ENCODE measurements around the gene FAM120A. TPM values are rescaled to one million over a fixed set of nuclear protein-coding genes. Genes with fewer than 3 reads are reported as not detected.

The FAM120A gene
- total and polyA plus RNA-seq, 2 donors: 40.3 to 56.4 TPM

DNA sequence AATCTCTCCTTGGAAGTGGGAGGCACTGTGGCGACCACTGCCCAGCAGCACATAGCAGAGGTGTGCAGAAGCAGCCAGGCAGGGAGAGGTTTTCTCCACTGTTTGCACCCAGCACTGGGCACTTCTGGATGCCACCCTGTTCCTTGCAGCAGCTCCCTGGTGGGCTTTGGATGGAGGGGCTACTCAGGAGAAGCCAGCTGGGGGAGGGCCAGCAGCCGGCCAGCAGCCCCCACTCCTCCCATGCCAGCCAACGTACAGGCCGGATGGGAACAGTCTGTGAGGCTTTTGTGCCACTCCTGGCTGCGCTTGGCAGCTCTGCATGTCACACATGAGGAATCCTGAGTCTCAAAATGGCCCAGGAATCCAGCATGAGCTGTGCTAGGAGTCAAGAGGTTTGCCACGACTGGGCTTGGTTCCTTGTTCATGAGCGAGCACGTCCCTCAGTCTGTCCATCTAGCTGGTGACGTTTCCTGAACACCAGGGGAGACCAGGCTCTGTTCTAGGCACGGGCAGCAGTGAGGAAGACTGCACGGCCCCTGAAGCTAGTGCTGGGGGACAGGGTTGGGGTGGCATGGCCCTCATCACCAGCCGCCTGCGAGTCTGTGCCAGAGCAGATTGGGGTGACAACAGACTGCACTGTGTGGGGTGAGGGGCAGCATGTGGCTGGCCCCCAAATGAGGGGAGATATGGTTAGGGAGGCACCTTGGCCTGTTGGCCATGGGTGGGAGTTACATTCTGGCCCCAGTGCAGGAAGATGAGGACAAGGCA, 135.0 kb downstream of the FAM120A start:
- Histone ChIP-seq H3K4me1 (ENCODE audit: control insufficient read depth in 2 of 2, insufficient read depth in 2 of 2, low read length in 2 of 2) (peaks cover 3 to 13% of the 10 kb centered on the region in 2 donors), H3K27ac (ENCODE audit: low read depth in 1 of 2, low read length in 1 of 2) (no peak overlapping the region)

DNA sequence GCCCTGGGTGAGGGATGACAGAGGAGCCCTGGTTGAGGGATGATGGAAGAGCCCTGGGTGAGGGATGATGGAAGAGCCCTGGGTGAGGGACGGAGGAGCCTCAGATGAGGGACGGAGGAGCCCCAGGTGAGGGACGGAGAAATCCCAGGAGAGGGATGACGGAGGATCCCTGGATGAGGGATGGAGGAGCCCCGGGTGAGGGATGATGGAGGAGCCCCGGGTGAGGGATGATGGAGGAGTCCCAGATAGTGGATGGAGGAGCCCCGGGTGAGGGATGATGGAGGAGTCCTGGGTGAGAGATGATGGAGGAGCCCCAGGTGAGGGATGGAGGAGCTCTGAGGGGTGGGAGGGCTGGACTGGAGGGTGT, 135.8 kb downstream of the FAM120A start:
- peaks cover 3 to 13% of the 10 kb centered on the region in 2 donors for H3K4me1 ChIP-seq (ENCODE audit: control insufficient read depth in 2 of 2, insufficient read depth in 2 of 2, low read length in 2 of 2)
- 98% methylated on average over 7 of the region's 7 CpGs for WGBS
- no peaks in the 10 kb centered on the region for H3K9me3 ChIP-seq (ENCODE audit: control insufficient read depth in 2 of 2, insufficient read depth in 1 of 2, low read length in 1 of 2)
- no peaks in the 10 kb centered on the region for H3K36me3 ChIP-seq (ENCODE audit: control insufficient read depth in 2 of 2, insufficient read depth in 2 of 2, low read length in 1 of 2)
- H3K27ac ChIP-seq (ENCODE audit: low read depth in 1 of 2, low read length in 1 of 2): no peak overlapping the region
- no peak overlapping the region for H3K4me3 ChIP-seq (ENCODE audit: low read length in 2 of 2)
- DNase-seq (ENCODE audit: low read depth in 6 of 9, low spot score in 9 of 9): no peak
- H3K27me3 ChIP-seq (ENCODE audit: control insufficient read depth in 2 of 2, insufficient read depth in 1 of 2, low read length in 1 of 2): no peaks in the 10 kb centered on the region

More for the DNA sequence above, 135.0 kb downstream of the FAM120A start:
- Histone ChIP-seq H3K36me3 (ENCODE audit: control insufficient read depth in 2 of 2, insufficient read depth in 2 of 2, low read length in 1 of 2) (no peaks in the 10 kb centered on the region), H3K9me3 (ENCODE audit: control insufficient read depth in 2 of 2, insufficient read depth in 1 of 2, low read length in 1 of 2) (no peaks in the 10 kb centered on the region), H3K4me3 (ENCODE audit: low read length in 2 of 2) (no peak overlapping the region), H3K27me3 (ENCODE audit: control insufficient read depth in 2 of 2, insufficient read depth in 1 of 2, low read length in 1 of 2) (no peaks in the 10 kb centered on the region)
- WGBS: 98% methylated on average over 13 of the region's 13 CpGs
- no peak for DNase-seq (ENCODE audit: low read depth in 6 of 9, low spot score in 9 of 9)

DNA sequence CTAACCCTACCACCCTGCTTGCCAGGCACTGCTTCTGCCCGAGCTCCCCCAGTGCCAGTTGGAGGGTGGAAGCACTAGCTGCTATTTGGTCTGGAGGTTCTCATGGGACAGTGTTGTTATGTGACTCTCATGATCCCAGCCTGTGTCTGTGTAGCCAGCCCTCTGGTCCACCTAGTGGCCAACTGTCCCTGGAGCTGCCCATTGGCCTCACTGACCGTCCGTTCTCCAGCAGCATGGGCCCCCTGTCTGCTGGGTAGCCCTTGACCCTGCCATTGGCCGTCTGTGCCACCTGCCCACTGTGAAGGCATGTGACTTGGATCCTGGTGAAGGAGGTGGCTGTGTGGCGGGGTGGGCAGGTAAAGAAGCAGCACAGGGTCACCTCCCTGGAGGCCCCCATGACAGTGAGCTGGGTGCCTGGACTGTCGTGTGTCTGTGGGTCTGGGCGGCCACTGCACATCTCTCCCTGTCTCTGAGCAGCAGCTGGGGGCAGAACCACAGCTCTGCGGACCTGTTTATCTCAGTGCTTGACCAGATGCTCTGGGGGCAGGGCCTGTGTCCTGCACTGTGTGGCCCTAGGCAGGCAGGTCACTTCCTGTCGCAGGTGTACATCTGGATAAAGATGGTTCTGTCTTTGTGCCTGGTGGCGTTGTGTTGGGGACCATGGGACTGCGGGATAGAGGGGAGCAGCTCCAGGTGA, 136.3 kb downstream of the FAM120A start:
- H3K4me3 ChIP-seq (ENCODE audit: low read length in 2 of 2): no peak overlapping the region
- WGBS: 97% methylated on average over 11 of the region's 11 CpGs
- no peak for DNase-seq (ENCODE audit: low read depth in 6 of 9, low spot score in 9 of 9)
- H3K9me3 ChIP-seq (ENCODE audit: control insufficient read depth in 2 of 2, insufficient read depth in 1 of 2, low read length in 1 of 2): no peaks in the 10 kb centered on the region
- peaks cover 3 to 13% of the 10 kb centered on the region in 2 donors for H3K4me1 ChIP-seq (ENCODE audit: control insufficient read depth in 2 of 2, insufficient read depth in 2 of 2, low read length in 2 of 2)
- no peaks in the 10 kb centered on the region for H3K36me3 ChIP-seq (ENCODE audit: control insufficient read depth in 2 of 2, insufficient read depth in 2 of 2, low read length in 1 of 2)
- H3K27me3 ChIP-seq (ENCODE audit: control insufficient read depth in 2 of 2, insufficient read depth in 1 of 2, low read length in 1 of 2): no peaks in the 10 kb centered on the region
- H3K27ac ChIP-seq (ENCODE audit: low read depth in 1 of 2, low read length in 1 of 2): no peak overlapping the region

DNA sequence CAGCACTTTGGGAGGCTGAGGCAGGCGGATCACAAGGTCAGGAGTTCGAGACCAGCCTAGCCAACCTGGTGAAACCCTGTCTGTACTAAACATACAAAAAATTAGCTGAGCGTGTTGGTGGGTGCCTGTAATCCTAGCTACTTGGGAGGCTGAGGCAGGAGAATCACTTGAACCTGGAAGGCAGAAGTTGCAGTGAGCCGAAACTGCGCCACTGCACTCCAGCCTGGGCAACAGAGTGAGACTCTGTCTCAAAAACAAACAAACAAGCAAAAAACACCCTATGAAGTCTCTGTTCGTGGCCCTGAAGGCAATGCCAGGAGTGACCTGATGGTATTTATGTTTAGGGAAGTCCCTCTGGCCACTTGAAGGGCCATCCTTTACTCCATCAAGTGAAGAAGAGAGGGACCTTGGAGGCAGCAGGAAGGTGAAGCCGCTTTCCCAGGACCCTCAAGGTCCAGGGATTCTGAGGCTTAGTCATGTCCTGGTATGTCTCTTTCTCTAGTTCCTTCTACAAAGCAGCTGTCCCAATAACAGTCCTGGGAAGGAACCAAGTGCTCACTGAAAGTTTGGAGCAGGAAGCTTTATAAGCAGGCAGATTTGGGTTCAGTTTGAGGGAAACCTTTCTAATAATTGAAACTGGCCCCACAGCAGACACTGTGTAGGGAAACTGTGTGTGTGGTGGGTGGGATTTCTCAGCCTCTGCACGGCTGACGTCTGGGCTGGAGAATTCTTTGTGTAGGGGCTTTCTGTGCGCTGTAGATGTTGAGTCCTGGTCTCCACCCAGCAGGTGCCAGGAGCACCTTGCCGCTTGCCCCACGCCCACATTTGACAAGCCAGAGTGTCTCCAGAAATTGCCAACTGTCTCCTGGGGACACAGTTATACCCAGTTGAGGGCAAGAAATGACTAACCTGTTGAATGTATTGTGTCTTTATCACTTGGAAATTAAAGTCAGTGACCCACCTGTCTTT, 137.4 kb downstream of the FAM120A start:
- Histone ChIP-seq H3K27me3 (ENCODE audit: control insufficient read depth in 2 of 2, insufficient read depth in 1 of 2, low read length in 1 of 2) (no peaks in the 10 kb centered on the region), H3K36me3 (ENCODE audit: control insufficient read depth in 2 of 2, insufficient read depth in 2 of 2, low read length in 1 of 2) (no peaks in the 10 kb centered on the region), H3K4me3 (ENCODE audit: low read length in 2 of 2) (no peak overlapping the region), H3K9me3 (ENCODE audit: control insufficient read depth in 2 of 2, insufficient read depth in 1 of 2, low read length in 1 of 2) (no peaks in the 10 kb centered on the region), H3K4me1 (ENCODE audit: control insufficient read depth in 2 of 2, insufficient read depth in 2 of 2, low read length in 2 of 2) (peaks cover 3 to 13% of the 10 kb centered on the region in 2 donors), H3K27ac (ENCODE audit: low read depth in 1 of 2, low read length in 1 of 2) (no peak overlapping the region)
- WGBS: 88% methylated on average over 12 of the region's 12 CpGs
- DNase-seq (ENCODE audit: low read depth in 6 of 9, low spot score in 9 of 9): no peak

DNA sequence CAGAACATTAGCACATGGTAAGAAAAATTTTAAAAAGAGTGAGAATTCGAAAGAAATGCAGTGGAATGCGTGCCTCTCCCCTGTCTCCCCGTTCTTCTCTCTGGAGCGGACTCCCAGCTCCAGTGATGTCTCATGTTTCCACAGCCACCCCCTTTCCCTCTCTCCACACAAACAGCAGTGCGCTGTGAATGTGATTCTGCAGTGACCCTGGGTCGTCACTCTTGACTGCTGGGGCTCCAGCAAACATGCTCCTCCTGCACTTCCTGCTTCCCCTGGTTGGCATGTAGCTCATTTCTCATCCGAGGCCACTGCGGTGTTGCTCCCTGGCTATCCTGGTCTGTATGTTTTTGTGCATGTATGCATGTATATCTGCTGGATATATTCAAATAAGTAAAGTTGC, 138.2 kb downstream of the FAM120A start:
- H3K4me3 ChIP-seq (ENCODE audit: low read length in 2 of 2): no peak overlapping the region
- 69% methylated on average over 8 of the region's 8 CpGs for WGBS
- H3K27ac ChIP-seq (ENCODE audit: low read depth in 1 of 2, low read length in 1 of 2): peak overlapping the region in 1 of 2 donors; percentile 43
- no peaks in the 10 kb centered on the region for H3K27me3 ChIP-seq (ENCODE audit: control insufficient read depth in 2 of 2, insufficient read depth in 1 of 2, low read length in 1 of 2)
- peaks cover 3 to 13% of the 10 kb centered on the region in 2 donors for H3K4me1 ChIP-seq (ENCODE audit: control insufficient read depth in 2 of 2, insufficient read depth in 2 of 2, low read length in 2 of 2)
- no peak for DNase-seq (ENCODE audit: low read depth in 6 of 9, low spot score in 9 of 9)
- no peaks in the 10 kb centered on the region for H3K36me3 ChIP-seq (ENCODE audit: control insufficient read depth in 2 of 2, insufficient read depth in 2 of 2, low read length in 1 of 2)
- no peaks in the 10 kb centered on the region for H3K9me3 ChIP-seq (ENCODE audit: control insufficient read depth in 2 of 2, insufficient read depth in 1 of 2, low read length in 1 of 2)

DNA sequence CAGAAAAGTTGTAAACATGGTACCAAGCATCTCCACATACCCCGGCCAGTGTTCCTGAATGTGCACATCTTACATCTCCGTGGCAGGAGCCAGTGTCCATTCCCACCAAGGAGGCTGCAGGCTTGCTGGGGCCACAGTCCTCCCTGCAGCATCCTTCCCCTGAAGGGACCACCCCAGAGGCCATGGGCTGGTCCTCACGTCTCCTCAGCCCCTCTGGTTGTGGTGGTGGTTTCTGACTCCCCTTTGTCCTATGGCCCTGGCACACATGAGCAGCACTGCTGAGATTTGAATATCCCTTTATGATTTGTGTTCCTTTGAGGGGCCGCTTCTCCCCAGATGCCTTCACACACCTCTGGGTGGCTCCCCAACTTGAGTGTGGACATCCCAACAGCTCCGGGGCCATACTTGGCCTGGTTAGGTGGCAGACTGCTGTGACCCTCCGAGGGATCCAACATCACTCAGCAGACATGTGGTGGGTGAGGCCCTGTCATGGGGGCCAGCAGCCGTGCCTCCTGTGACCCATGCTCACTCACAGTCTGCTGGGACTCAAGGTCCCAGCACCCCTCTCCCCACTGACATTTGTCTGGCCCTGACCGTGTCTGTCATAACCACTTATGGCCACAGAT, 139.2 kb downstream of the FAM120A start:
- Histone ChIP-seq H3K27me3 (ENCODE audit: control insufficient read depth in 2 of 2, insufficient read depth in 1 of 2, low read length in 1 of 2) (no peaks in the 10 kb centered on the region), H3K9me3 (ENCODE audit: control insufficient read depth in 2 of 2, insufficient read depth in 1 of 2, low read length in 1 of 2) (no peaks in the 10 kb centered on the region), H3K4me3 (ENCODE audit: low read length in 2 of 2) (no peak overlapping the region), H3K27ac (ENCODE audit: low read depth in 1 of 2, low read length in 1 of 2) (no peak overlapping the region), H3K4me1 (ENCODE audit: control insufficient read depth in 2 of 2, insufficient read depth in 2 of 2, low read length in 2 of 2) (peaks cover 3 to 13% of the 10 kb centered on the region in 2 donors), H3K36me3 (ENCODE audit: control insufficient read depth in 2 of 2, insufficient read depth in 2 of 2, low read length in 1 of 2) (no peaks in the 10 kb centered on the region)
- 91% methylated on average over 8 of the region's 8 CpGs for WGBS
- DNase-seq (ENCODE audit: low read depth in 6 of 9, low spot score in 9 of 9): no peak

DNA sequence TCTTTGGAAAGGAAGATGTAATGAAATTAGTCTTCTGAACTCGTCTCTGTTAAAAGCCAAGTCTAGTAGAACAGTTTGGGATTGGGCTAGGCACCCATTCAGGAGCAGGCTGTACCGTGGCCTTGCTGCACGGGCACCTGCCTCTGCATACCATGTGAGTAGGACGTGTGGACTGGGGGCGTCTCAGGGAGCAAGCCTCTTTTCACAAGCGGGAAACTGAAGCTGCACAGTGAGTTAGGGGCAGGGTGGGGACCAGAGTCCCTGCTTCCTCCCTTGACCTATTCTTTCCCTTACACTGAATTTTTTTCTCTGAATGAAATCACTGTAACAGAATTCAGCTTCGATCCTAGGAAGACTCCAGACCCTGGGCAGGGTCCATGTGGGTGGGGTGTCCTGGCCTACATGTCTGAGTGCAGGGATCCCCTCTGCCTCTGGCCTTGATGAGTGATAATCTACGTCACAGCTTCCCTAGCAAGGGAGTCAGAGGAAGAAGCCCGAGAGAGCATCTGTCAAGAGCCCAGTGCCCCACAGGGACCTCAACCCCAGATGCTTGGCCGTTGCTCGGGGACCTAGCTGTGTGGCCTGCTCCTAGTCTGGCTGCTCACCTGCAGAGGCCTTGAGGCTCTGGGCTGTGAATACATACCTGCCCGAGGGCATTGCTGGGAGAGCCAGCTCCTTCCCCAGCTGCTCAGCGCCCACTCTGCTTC, 140.0 kb downstream of the FAM120A start:
- no peak for DNase-seq (ENCODE audit: low read depth in 6 of 9, low spot score in 9 of 9)
- H3K36me3 ChIP-seq (ENCODE audit: control insufficient read depth in 2 of 2, insufficient read depth in 2 of 2, low read length in 1 of 2): no peaks in the 10 kb centered on the region
- H3K27ac ChIP-seq (ENCODE audit: low read depth in 1 of 2, low read length in 1 of 2): no peak overlapping the region
- no peaks in the 10 kb centered on the region for H3K27me3 ChIP-seq (ENCODE audit: control insufficient read depth in 2 of 2, insufficient read depth in 1 of 2, low read length in 1 of 2)
- no peak overlapping the region for H3K4me3 ChIP-seq (ENCODE audit: low read length in 2 of 2)
- H3K4me1 ChIP-seq (ENCODE audit: control insufficient read depth in 2 of 2, insufficient read depth in 2 of 2, low read length in 2 of 2): peaks cover 3 to 13% of the 10 kb centered on the region in 2 donors
- WGBS: 92% methylated on average over 13 of the region's 13 CpGs
- no peaks in the 10 kb centered on the region for H3K9me3 ChIP-seq (ENCODE audit: control insufficient read depth in 2 of 2, insufficient read depth in 1 of 2, low read length in 1 of 2)

DNA sequence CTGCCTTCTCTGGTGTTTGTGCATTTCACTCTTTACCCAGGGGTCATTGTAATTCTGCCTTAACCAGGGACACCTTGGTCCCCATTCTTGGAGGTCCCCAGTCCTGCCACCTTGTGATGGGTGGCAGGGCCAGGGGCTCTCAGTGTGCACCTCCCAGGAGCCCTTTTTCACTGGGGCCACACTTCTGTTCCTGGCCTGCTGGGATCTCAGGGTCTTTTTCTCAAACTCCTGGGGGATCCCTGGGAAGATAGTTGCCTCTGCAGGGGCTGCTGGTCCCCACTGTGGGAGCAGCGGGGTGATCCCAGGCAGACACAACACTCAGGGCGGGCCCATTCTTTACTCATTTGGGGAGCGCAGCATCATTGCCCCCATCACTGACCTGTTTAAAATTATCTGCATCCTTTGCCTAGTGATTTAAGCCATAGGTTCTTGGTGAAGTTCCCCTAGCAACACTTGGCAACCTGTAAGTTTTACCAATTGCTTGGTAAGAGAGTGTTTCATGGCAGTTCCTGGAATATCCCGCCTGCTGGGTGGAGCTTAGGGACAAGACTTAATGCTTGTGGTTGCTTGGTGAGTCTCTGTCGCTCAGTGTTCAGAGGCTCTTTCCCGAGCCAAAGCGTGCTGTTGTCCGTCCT, 140.6 kb downstream of the FAM120A start:
- Histone ChIP-seq H3K36me3 (ENCODE audit: control insufficient read depth in 2 of 2, insufficient read depth in 2 of 2, low read length in 1 of 2) (no peaks in the 10 kb centered on the region), H3K4me3 (ENCODE audit: low read length in 2 of 2) (no peak overlapping the region), H3K27me3 (ENCODE audit: control insufficient read depth in 2 of 2, insufficient read depth in 1 of 2, low read length in 1 of 2) (no peaks in the 10 kb centered on the region), H3K9me3 (ENCODE audit: control insufficient read depth in 2 of 2, insufficient read depth in 1 of 2, low read length in 1 of 2) (no peaks in the 10 kb centered on the region), H3K27ac (ENCODE audit: low read depth in 1 of 2, low read length in 1 of 2) (no peak overlapping the region), H3K4me1 (ENCODE audit: control insufficient read depth in 2 of 2, insufficient read depth in 2 of 2, low read length in 2 of 2) (peaks cover 4 to 13% of the 10 kb centered on the region in 2 donors)
- 96% methylated on average over 8 of the region's 8 CpGs for WGBS
- DNase-seq (ENCODE audit: low read depth in 6 of 9, low spot score in 9 of 9): no peak

All from thymus (tissue), 11 donors.